ENCODE results near the gene CCDC18.
"Not testable (repeated sequence)": the region's sequence is repeated elsewhere in the genome, so short reads cannot be mapped to it uniquely, and the experiment has no call there.

Gene CCDC18

GRCh38 chr1:93219443-93219842 lies 38.9 kb downstream of the CCDC18 start:
- no peak overlapping the region for H3K27ac ChIP-seq
- no peak for TF ChIP-seq ZFX (IDR thresholded peaks at IDR 0.05; ENCODE audit: borderline replicate concordance)
- TF ChIP-seq CTCF (IDR thresholded peaks at IDR 0.05): no peak

GRCh38 chr1:93220716-93221115 lies 40.2 kb downstream of the CCDC18 start:
- not testable (repeated sequence) for H3K27ac ChIP-seq

GRCh38 chr1:93221913-93222312 lies 41.4 kb downstream of the CCDC18 start:
- TF ChIP-seq ZFX (IDR thresholded peaks at IDR 0.05; ENCODE audit: borderline replicate concordance) (no peak), CTCF (IDR thresholded peaks at IDR 0.05) (no peak)
- no peak overlapping the region for H3K27ac ChIP-seq

GRCh38 chr1:93223023-93223675 lies 42.6 kb downstream of the CCDC18 start:
- TF ChIP-seq ZFX (IDR thresholded peaks at IDR 0.05; ENCODE audit: borderline replicate concordance) (no peak), CTCF (IDR thresholded peaks at IDR 0.05) (no peak)
- no peak overlapping the region for H3K27ac ChIP-seq

- H3K27ac ChIP-seq: no peak overlapping the region
- TF ChIP-seq ZFX (IDR thresholded peaks at IDR 0.05; ENCODE audit: borderline replicate concordance) (no peak), CTCF (IDR thresholded peaks at IDR 0.05) (no peak)
Measured at GRCh38 chr1:93235261-93235660, 54.7 kb downstream of the CCDC18 start.

- H3K27ac ChIP-seq: no peak overlapping the region
- no peak for TF ChIP-seq CTCF (IDR thresholded peaks at IDR 0.05)
- no peak for TF ChIP-seq ZFX (IDR thresholded peaks at IDR 0.05; ENCODE audit: borderline replicate concordance)
Measured at GRCh38 chr1:93237021-93237420, 56.5 kb downstream of the CCDC18 start.

- no peak for TF ChIP-seq CTCF (IDR thresholded peaks at IDR 0.05)
- no peak for TF ChIP-seq ZFX (IDR thresholded peaks at IDR 0.05; ENCODE audit: borderline replicate concordance)
- no peak overlapping the region for H3K27ac ChIP-seq
Measured at GRCh38 chr1:93238425-93238824, 57.9 kb downstream of the CCDC18 start.

GRCh38 chr1:93239863-93240262 lies 59.3 kb downstream of the CCDC18 start:
- H3K27ac ChIP-seq: no peak overlapping the region
- TF ChIP-seq ZFX (IDR thresholded peaks at IDR 0.05; ENCODE audit: borderline replicate concordance) (no peak), CTCF (IDR thresholded peaks at IDR 0.05) (no peak)

- not testable (repeated sequence) for H3K27ac ChIP-seq
Measured at GRCh38 chr1:93243233-93243632, 62.7 kb downstream of the CCDC18 start.
